GM15510 (cell line): Measurements from ENCODE around the gene TNFSF10.

Source experiments
- POLR2A ChIP-seq: IDR thresholded peaks from 3 replicates; pipeline ENCODE4 v1.6.1; 2011; ENCODE audit warnings: borderline replicate concordance; ENCODE audit not compliant: insufficient read length; ENCODE audit errors: extremely low read depth

Gene TNFSF10

DNA sequence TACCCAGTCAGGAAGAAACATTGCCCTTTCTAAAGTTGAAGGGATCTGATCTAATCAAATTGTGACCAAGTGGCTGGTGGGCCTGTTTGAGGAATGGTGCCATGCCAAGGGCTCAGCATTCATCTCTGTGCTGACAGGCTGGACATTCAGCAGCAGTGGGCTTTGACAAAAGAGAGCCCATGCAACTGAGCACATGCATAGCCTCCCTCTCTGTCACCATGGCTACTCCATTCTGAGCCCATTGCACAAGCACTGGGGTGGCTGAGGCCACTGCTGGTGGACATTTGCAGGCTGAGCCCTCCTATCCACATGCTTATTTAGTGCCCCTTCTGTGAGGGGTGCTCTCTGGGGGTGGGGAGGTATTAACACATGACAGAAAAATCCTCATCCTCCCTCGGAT, 28.6 kb upstream of the TNFSF10 start:
- no peak for TF ChIP-seq POLR2A

DNA sequence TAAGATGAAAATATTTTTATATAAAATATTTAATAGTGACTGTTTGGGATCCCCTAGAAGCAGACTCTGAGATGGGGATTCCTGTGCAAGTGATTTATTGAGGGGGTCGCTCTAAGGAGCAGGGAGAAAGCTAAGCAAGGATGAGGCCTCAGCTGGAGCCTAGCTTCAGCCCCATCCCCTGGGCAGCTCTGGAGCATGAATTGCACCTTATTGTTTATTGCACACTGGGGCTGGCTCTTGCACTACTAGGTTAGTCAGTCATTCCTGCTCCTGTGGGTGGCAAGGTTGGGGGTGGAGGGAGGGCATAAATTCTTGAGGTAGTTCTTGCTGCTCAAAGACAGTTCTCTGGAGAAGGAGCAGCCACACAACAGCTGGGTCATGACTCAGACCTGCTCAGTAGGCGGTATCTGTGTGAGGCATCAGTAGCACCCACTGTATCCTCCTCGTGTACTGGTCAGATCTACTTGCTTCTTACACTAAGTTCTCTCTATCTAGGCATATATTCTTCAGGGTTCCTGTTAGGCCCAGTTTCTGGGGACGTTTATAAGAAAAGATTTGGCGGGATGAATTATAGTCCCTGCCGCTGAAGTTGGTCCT, 27.2 kb upstream of the TNFSF10 start:
- TF ChIP-seq POLR2A: no peak

DNA sequence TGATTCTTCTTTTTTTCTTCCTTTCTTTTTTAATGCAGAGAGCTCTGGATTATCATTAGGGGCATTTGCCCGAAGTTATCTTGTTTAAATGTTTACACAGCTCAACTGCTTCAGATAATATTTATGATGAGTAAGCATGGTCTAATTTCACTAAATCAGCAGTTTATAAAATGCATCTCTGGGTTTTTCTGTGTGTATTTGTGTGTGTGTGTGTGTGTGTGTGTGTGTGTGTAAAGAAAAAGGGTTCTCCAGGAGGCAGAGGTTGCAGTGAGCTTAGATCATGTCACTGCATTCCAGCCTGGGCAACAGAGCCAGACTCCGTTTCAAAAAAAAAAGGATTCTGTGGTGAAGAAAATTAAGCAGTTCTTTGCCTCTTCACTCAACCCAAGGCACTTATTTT, 25.9 kb upstream of the TNFSF10 start:
- no peak for TF ChIP-seq POLR2A

DNA sequence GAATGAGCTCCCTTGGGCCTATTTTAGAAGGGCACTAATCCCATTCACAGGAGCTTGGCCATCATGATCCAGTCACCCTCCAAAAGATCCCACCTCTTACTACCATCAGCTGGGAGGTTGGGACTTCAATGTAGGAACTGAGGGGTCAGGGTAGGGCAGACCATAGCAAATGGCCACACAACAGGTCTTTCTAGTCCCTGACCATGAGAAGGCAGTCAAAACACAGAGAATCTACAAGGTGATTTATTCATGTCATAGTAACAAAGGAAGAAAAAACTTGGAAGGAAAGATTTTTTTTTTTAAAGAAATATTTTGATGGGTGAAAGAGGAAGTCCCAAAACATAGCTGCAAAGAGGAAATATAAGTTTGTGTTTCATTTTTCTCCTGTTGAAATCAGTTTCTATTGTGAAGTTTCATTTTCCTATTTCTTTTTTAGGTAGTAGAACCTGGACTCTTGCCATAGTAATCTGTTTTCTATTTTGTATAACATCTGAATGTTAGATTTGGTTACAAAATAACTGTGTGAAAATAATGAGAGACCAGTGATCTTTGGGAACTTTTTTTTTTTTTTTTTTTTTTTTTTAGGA, 23.5 kb upstream of the TNFSF10 start:
- no peak for TF ChIP-seq POLR2A

DNA sequence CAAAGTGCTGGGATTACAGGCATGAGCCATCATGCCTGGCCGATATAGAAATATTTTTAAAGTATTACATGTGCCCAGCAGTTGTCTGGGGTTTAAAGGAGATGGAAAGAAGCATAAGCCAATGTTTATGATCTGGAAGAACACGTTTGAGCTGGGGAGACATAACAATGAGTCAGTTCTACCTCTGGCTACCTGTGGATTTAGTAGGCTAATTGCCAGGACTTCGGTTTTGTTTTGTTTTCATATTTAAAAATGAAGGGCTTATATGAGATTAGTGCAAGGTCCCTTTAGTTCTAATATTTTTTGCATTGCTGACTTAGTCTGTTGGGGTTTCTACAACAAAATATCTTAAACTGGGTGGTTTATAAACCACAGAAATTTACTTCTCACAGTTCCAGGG, 22.9 kb upstream of the TNFSF10 start:
- TF ChIP-seq POLR2A: no peak

DNA sequence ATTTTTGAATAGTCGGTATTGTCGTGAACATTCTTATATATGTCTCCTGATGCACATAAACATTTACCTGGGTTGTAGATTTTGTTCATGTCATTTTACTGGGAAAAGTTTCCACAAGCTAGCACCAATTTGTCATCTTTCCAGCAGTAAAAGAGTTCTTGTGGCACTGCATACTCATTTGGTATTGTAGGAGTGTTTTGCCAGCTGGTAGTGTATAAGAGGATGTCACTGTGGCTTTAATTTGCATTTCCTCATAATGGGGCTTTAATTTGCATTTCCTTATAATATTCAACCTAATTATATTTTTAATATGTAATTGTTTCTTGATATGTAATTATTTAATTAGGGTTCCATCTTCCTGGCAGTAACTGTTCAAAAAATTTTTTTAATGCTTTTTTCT, 21.2 kb upstream of the TNFSF10 start:
- TF ChIP-seq POLR2A: no peak

DNA sequence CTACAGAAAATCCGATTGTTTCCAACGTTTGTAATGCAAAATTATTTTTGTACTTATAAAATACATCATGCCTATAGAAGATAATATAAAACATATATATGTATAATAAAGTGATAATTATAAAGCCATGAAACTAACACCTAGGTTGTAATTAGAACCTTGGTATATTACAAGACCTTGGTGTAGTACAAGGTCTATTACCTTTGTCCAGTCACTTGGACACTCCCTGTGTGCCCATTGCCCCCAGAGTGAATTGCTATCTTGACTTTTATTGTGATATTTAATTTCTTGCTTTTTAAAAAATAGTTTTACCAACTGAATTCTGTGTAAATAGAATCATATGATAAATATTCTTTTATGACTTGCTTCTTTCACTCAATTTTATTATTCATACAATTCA, 20.7 kb upstream of the TNFSF10 start:
- no peak for TF ChIP-seq POLR2A

DNA sequence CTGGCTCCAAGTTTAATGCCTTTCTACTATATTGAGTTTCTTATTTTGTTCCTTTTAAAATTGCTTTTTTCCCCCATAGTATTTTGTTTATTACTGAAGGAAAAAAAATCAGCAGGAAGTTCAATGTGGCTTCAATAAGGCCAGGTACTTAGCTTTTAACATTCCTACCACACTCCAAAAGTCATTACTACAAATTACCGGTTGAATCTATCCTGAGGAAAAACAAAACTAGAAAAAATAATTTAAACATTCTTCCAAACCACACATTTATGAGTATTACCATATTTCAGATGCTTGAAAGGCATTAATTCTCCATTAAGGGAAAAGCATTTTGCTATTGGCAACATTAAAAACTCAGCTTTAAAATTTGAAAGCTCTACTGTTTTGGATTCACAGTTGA, 20.2 kb upstream of the TNFSF10 start:
- TF ChIP-seq POLR2A: no peak

DNA sequence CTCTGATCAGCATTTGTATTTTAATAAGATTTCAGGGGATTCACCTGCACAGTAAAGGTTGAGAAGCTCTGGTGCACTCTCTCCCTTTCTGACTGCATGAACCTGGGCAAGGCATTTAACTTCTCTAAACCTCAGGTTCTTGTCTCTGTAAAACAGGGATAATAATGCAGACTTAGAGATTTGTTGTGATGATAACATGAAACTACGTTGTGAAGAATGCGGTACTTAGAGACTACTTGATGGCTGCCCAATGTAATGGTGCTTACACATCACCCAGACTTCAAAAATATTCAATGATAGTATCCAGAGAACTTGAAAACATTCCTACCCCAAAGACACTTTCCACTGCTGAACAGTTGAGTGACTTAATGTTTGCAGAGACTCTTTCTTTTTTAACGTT, 19.8 kb upstream of the TNFSF10 start:
- TF ChIP-seq POLR2A: no peak

DNA sequence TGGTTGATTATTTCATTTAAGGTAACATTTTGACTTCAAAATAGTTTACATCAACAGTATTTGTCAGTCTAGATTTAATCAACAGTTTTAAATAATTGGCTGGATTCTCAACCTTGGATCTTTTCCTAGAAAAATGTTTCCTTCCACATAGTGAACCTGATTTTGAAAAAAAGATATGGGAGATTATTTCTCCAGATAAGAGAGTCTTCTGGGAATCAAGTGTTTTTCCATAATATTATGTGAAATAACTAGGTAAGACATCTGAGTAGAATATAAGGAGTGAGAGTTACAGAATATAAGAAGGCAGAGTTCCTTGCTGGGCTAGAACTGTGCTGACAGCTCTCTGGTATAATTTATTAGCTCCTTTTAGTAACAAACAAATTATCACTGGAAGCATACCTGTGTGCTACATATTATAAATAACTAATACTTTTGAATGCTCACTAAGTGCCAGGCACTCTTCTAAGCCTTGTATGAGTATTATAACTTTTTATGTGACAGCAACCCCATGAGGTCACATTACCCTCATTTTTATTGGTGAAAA, 18.8 kb upstream of the TNFSF10 start:
- no peak for TF ChIP-seq POLR2A

DNA sequence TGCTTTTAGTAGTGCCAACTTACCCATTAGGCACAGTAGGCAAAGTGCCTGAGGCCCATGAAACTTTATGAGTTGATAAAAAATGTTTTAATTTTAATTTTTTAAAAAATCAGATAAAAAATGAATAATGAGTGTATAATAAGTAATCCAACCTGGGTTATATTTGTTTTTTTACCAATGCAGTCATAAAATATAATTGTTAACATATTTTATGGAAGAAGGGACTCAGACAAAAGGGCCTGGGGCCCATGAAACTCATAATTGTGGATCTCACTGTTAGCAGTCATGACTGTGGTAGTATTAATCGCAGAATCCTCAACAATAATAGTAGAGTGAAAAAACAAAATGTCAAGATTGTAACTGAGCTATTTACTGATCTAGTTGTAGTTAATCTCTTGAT, 16.8 kb upstream of the TNFSF10 start:
- no peak for TF ChIP-seq POLR2A

DNA sequence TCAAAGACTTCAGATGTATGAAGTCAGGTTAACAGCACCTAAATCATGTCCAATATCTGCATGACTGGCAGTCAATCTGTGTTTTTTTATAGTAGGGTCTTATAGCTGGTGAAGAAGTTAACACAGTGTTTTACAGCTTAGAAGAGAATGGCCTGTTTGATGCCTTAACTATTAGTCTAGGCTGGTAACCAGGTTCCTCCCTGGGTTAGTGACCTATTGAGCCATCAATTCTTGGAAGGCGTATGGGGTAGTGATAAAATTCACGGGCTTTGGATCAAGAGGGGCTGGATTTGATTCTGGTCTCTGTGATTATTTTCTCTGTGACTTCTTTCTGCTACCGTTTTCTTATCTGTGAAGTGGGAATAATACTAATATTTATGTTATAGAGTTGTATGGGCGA, 16.0 kb upstream of the TNFSF10 start:
- TF ChIP-seq POLR2A: no peak

DNA sequence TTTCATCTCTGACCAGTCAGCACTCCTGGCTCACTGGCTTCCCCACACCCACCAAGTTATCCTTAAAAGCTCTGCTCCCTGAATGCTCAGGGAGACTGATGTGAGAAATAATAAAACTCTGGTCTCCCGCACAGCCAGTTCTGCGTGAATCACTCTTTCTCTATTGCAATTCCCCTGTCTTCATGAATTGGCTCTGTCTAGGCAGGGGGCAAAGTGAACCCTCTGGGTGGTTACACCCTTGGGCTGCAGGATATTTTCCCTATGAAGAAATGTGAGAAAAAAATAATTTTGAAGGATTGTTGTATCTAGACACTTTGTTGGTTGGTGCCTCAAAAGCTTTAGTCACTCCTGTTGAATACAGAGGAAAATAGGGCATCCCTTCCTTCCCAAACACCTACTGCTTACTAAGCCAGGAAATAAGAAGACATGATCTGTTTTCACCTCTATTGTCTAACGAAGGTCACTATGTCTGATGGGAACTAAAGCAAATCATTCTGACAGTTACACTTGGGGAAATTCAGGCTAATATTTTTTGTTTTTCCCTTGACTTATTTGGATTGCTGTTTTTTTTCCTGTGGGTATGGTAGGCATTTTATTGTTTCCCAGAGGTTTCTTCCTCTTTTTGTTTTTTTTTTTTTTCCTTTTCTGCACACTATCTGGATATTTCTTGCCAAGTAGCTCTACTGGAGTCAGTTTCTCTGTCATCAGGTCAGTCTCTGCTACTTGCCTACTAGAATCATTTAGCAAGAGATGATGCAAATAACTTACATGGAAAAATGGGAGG, 15.3 kb upstream of the TNFSF10 start:
- TF ChIP-seq POLR2A: no peak

DNA sequence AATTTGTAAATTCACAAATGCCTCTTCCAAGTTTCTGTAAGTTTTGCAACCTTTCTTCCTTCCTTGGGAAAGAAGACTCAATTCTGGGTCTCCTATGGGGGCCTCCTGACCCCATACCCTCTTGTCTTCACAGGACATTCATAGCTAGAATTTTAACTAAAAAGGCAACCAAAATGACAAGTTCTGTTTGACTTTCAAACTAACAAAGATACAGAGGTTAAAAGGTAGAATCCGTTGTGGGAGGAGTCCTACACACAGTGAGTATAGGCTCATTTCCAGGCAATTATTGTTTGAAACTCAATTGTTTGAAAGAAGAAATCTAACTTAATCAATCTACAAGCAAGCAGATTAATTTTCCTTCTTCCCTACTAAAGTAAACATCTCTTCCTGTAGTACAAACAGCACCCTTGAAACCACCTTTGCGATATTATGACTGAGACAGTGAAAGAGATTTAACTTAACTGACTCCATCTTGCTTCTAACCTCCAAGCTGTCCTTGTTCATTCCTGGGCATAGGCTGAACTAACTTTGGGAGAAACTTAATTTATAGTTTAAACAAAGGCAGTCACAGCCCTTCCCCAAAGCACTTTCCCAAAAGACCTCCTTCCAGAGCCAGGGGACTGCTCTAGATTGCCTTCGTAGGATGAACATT, 14.4 kb upstream of the TNFSF10 start:
- no peak for TF ChIP-seq POLR2A

DNA sequence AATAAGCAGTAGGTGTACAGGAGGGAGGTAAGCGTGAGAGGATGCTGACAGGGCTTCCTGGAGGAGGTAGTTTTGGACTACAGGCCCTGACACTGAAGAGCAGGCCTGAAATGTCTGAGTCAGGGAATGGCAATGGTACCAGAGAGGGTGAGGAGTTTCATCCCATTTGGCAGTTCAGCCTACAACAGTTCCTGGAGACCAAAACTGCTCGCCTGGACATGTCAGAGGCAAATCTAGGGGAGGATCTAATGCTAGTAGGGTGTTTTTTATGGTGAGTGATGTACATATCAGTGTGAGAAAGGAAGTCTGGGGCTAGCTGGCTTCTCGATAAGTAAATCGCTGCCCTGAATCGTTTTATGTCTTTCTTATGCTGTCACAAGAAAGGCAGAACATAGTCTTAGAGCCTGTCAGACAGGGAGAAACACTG, 13.8 kb upstream of the TNFSF10 start:
- no peak for TF ChIP-seq POLR2A
